ENCODE results near the gene C8A. TPM values are rescaled to one million over a fixed set of nuclear protein-coding genes. Genes with fewer than 3 reads are reported as not detected.

Gene C8A
- total and polyA plus RNA-seq, 2 of the 13 experiments (the other 11 are each of a cell fraction or from before 2014, with no cell fraction given): 10.5 to 15.0 TPM

GRCh38 chr1:56854521-56855099 lies at the start of gene C8A (continued):
- peak; percentile 81 for TF ChIP-seq ZNF609 (CRISPR knock-in tag; IDR thresholded peaks at IDR 0.05; ENCODE audit: borderline replicate concordance)
- no peak for TF ChIP-seq ZNF343 (CRISPR knock-in tag; IDR thresholded peaks at IDR 0.05)
- peak; percentile 61; the same call in 1 of the 2 replicates for TF ChIP-seq ARNTL (CRISPR knock-in tag; IDR thresholded peaks at IDR 0.05)
- TF ChIP-seq ELF3 (CRISPR knock-in tag; IDR thresholded peaks at IDR 0.05): peak; percentile 91
- no peak for TF ChIP-seq ZMYM2 (CRISPR knock-in tag; IDR thresholded peaks at IDR 0.05)
- TF ChIP-seq JDP2 (CRISPR knock-in tag; IDR thresholded peaks at IDR 0.05; ENCODE audit: borderline replicate concordance): no peak
- TF ChIP-seq SRY (CRISPR knock-in tag; IDR thresholded peaks at IDR 0.05): no peak
- TF ChIP-seq THRA (CRISPR knock-in tag; IDR thresholded peaks at IDR 0.05; ENCODE audit: borderline replicate concordance): peak; percentile 82; the same call in 1 of the 2 replicates
- TF ChIP-seq MBNL3 (CRISPR knock-in tag; conservative IDR thresholded peaks at IDR 0.05): no peak
- no peak; the same call in 1 of the 2 replicates for TF ChIP-seq YEATS4 (CRISPR knock-in tag; IDR thresholded peaks at IDR 0.05; ENCODE audit: borderline replicate concordance)
- TF ChIP-seq ZNF629 (CRISPR knock-in tag; conservative IDR thresholded peaks at IDR 0.05): no peak
- peak; percentile 91 for TF ChIP-seq HNF1B (CRISPR knock-in tag; IDR thresholded peaks at IDR 0.05)
- no peak for TF ChIP-seq ZNF768 (CRISPR knock-in tag; IDR thresholded peaks at IDR 0.05)
- peak; percentile 75; the same call in 1 of the 2 replicates for TF ChIP-seq SP140L (CRISPR knock-in tag; IDR thresholded peaks at IDR 0.05; ENCODE audit: borderline replicate concordance)
- no peak for TF ChIP-seq CREBL2 (CRISPR knock-in tag; IDR thresholded peaks at IDR 0.05; ENCODE audit: borderline replicate concordance)
- no peak; the same call in 1 of the 2 replicates for TF ChIP-seq SP5 (CRISPR knock-in tag; IDR thresholded peaks at IDR 0.05; ENCODE audit: borderline replicate concordance, low read depth)
- no peak for TF ChIP-seq ZFP62 (CRISPR knock-in tag; IDR thresholded peaks at IDR 0.05)
- peak; percentile 97 for TF ChIP-seq ARID5B (CRISPR knock-in tag; IDR thresholded peaks at IDR 0.05)

All from HepG2 (cell line).